Activated naive CD4-positive, alpha-beta T cell (primary cell): ENCODE measurements around the gene HSBP1L1.

Experiments
- DNase-seq, 4 experiments: peaks; one replicate each; lab custom pipeline; 2025; lab: John Stamatoyannopoulos, UW

Gene HSBP1L1

DNA sequence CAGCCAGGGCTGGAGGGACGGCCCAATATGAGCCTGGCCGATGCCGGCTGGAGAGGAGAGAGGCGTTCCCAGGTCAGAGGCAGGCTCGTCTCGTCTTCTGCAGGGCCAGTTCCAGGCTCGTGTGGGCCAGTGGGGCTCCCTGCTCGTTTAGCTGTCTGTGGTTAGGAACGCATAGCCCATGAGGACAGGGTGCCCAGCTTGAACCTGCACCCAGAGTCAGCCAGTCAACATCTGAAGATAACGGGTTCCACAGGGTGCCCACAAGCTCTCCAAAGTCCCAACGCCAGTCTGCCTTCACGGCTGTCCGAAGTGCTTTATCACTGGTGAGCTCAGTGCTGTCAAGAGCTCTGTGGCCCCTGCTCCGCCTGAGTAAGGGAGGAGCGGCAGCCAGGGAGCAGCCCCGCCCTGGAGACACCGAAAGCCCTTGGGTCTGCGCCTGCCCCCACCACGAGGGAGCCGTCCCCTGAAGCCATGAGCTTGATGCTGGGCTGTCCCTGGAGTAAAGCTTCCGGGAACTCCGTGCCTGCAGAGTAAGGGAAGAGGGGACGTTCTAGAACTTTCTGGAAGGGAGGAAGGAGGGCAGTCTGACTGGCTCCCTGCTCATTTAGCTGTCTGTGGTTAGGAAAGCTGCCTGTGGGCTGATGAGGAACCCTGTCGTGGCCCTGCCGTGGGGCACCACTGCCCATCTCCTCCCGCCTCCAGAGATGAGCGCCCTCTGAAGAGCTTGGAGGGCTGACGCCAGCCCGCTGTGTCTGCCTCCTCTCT lies 2.7 kb upstream of the HSBP1L1 start:
- no peak for DNase-seq

DNA sequence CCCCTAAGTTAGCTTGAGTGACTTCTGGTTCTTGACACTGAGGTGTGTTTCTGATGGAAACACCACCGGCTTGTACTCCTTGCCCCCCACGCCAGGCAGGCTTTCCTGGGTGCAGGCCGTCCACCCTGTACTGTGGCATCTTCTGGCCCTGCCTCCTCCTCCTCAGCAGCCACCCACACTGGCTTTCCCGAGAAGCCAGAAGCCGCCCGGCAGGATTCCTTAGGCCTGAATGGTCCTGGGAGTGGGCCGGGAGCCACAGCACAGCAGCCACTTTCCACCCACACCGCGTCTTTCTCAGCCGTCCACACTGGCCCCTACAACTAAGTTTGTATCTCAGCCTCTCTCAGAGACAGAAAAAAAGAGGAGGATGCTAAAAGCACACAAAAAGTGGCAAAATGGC lies 2.1 kb upstream of the HSBP1L1 start:
- DNase-seq: no peak

DNA sequence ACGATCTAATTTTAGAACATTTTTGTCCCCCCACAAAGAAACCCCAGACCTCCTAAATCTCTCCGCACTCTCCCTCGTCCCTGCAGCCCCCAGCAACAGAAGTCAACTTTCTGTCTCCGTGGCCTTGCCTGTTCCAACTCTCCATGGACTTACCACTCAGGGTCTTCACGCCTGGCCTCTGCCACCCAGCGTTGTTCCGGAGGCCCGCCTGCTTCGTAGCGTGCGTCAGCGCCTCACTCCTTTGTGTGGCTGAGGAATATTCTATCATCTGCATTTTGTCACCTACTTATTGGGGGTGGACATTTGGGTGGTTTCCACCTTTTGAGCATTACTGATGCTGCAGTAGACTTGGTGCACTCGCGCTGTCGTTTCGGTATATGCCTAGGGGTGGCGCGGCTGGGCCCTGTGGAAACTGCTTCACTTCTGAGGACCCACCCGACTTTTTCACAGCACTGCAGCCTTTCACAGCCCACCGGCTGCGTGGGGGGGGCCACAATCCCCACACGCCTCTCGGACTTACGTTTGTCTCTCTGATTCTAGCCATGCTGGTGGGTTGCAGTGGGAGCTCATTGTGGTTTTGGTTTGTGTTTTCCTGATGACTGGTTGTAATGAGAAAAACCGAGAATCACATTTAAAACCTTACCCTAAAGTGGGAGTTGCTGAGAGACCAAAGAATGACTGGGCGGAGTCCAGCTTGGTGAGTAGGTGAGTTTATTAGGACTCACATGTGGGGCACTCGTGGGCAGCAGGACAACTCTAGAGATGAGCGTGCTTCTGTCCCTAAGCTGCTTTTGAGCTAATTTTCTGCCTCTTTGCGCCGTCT lies 1.4 kb upstream of the HSBP1L1 start:
- no peak for DNase-seq

DNA sequence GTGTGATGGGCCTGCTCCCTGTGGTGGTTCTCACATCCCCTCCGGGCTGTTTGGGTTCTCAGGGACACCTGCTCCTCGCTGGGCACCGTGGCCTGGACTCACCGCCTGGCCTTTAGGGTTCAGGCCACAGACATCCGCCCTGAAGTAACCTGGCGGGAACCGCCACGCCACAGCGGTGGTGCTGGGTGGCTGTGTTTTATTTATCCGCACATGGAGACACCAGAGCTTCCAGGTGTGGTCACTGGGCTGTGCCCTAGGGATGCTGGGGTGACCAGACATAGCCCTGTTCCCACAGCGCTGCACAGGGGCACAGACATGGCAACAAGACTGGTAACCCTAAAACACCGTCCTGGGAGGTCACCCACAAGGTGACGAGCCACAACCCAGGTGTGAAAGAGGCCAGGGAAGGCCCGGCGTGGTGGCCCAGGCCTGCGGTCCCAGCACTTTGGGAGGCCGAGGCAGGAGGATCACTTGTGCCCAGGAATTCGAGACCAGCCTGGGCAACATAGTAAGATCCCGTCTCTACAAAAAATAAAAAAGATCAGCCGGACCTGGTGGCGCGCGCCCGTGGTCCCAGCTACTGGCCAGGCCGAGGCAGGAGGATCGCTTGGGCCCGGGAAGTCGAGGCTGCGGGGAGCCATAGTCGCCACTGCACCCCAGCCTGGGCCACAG lies 649 bp upstream of the HSBP1L1 start:
- DNase-seq: no peak

DNA sequence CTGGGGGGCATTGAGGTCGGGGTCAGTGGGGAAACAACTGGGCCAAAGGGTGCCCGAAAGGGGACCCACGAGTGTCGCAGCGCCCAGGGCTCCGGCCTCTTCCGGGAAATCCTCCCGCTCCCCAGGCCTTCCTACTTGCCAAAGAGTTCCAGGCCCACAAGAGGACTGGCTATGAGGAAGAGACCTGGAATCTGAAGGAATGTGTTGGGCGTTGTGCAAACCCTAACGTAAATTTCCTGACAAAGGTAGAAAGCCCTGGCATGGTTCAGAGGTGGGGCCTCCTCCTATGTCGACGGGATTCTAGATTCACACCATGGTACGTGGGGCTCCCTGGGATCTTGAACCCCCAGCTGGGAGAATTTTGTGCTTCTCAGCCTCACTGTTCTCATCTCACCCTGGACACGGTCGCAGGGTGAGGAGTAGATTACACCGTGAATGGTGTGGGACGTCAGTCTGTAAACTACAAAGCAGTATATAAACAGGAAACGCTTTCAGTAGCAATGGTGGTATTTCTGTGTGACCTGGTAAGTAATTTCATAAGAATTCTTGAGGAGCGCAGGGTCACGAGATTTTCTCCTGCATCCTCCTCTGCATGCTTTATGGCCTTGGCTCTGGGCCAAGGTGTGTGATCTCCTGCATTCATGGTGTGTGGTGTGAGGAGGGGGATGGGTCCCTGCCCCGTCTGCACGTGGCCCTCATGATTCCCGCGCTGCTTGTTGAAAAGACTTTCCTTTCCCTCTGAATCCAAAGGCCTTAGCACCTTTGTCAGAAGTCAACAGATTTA lies 868 bp downstream of the HSBP1L1 start:
- DNase-seq: no peak

DNA sequence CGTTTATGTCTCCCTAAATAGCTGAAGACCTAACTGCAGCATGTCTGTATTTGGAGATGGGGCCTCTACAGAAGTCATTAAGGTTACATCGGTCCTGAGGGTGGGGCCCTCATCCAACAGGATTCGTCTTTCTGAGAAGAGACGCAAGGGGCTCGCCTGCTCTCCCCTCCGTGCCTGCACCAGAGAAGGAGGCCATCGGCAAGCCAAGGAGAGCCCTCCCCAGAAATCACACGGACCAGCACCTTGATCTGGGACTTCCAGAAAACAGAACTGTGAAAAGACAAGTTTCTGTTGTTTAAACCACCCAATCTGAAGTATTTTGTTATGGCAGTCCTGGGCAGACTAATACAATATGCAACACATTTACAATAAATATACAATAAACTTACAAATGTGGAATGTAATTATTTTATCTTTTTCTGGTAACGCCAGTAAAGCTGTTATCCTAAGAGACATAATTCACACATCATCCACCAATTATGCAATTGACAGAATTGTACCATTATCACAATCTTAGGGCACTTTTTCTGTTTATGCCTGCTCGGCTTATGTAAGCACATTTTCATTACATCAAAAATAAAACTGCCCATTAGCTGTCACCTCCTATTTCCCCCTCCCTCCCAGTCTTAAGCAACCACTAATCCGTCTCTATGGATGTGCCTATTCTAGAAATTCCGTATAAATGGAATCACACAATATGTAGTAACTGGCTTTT lies 6.1 kb downstream of the HSBP1L1 start:
- DNase-seq: no peak

DNA sequence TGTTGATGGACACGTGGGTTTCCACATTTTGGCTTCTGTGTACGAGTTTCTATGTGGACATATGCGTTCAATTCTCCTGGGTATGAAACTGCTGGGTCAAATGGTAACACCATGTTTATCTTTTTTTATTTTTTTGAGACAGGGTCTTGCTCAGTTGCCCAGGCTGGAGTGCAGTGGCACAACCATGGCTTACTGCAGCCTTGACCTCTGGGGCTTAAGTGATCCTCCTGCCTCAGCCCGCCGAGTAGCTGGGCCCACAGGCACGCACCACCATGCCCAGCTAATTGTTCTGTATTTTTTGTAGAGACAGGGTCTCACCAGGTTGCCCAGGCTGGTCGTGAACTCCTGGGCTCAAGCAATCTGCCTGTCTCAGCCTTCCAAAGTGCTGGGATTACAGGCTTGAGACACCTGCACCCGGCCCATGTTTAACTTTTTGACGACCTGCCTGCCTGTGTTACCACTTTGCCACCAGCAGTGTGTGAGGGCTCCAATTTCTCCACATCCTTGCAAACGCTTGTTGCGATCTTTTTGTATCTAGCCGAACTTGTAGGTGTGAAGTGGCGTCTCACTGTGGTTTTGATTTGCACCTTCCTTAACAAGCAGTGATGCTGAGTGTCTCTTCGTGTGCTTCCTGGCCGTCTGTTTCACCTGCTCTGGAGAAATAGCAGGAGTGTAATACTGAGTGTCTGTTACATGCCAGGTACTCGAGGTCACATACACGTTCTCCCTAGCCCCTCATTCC lies 6.9 kb downstream of the HSBP1L1 start:
- no peak for DNase-seq

DNA sequence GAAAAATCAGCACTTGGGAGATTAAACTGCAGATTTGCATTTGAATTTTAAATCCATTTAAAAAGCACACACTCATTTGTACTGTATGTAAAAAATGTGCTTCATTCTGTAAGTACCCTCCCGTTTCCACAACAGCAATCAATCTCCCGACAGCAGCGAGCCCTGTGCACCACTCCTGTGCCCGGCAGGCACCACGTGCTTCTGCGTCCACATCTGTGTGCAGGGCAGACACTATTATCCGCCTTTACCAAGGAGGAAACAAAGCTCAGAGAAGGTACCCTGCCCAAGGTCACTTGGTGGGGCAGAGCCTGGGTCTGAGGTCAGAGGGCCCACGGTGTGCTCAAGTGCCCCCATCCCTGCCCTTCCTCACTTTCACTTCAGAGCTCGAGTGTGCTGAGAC lies 7.5 kb downstream of the HSBP1L1 start:
- no peak for DNase-seq

DNA sequence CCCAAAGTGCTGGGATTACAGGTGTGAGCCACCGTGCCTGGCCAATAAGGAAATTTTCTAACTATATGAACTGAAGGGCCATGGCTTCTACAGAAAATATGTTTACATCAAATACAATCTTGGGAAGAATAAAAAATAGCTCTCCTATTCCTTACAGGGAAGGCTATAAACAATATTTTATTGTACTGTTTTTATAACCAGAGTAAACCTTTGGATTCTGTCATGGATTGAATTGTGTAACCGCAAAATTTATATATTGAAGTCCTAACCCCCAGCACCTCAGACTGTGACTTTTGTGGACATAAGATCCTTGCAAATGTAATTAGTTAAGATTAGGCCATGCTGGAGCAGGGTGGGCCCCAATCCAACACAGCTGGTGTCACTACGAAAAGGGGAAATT lies 8.3 kb downstream of the HSBP1L1 start:
- no peak for DNase-seq

DNA sequence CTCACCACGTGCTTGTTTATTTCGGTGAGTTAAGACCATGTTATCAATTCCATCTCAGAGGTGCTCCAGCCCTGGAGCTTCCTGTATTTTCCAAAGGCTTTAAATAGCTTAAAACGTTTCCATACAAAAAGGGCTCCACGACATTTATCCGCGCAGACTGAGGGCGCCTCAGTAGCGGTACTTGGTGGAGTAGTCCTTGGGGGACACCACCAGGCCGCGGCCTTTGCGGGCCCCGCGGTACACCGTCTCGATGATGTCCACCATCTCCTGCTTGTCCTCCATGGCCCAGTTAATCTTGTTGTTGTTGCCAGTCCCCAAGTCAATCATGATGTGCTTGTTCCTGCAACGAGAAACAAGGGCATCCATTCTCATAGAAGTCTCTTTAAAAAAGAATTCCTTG lies 9.1 kb downstream of the HSBP1L1 start:
- DNase-seq: no peak

DNA sequence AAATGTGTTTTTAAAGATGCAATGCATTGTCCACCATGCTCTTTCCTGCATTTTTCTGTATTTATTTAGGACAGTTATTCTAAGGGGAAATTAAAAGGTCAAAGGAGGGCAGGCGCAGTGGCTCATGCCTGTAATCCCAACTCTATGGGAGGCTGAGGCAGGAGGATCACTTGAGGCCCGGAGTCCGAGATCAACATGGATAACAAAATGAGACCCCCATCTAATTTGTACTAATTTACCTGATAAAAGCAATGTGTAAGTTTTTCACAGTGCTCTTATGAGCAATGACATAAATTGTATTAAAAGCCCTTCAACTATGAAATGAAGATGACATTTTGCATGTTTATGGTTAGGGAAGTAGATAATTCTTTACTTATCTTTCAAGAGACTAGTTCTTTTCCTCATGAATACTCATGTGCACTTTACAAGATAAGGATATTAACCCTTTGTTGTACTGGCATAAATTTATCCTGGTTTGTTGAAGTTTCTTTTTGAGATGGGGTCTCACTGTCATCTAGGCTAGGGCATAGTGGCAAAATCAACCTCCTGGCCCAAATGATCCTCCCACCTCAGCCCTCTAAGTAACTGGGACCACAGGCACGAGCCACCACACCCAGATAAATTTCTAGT lies 9.7 kb downstream of the HSBP1L1 start:
- DNase-seq: no peak

DNA sequence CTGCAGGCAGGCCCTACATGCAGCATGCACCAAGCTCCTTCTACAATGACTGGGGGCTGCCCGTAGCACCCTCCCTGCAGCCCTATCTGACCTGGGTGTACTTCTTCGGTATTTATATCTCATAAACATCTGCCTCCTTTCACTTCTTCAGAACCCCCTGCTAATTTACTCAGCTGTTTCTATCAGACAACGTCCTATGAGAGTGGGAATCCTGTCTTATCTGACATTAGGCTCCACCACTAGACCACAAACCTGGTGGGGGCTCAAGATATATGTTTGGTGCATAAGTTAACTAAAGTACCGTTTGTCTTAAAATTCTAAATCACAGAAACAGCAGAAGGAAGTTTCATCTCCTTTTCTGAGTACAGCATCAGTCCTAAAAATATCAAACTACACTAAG lies 10.6 kb downstream of the HSBP1L1 start:
- no peak for DNase-seq

DNA sequence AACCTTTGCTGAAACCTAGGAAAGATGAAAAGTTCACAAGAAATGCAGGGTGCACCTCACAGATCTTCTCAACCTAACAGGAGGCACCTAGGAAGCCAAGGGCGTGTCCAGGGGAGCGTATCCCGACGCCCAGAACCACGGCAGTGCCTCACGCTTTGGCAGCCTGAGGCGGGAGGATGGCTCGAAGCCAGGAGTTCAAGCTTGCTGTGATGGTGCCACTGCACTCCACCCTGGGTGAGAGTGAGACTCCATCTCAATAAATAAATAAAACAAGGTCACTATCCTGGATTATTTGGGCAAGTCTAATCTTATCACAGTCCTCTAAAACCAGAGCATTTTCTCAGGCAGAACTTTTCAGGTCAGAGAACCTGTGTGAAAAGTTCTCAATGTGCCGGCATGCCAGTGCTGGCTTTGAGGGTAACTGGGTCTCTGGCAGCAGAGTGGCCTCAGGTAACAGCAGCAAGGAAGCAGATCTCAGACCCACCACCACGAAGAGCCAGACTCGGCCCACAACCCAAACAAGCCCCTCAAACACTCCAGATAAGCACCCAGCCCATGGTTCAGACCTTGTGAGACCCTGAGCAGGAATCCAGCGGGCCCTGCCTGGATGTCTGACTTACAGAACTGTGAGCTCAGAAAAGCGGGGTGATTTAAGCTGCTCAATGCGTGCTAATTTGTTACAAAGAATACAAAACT lies 11.7 kb downstream of the HSBP1L1 start:
- no peak for DNase-seq

DNA sequence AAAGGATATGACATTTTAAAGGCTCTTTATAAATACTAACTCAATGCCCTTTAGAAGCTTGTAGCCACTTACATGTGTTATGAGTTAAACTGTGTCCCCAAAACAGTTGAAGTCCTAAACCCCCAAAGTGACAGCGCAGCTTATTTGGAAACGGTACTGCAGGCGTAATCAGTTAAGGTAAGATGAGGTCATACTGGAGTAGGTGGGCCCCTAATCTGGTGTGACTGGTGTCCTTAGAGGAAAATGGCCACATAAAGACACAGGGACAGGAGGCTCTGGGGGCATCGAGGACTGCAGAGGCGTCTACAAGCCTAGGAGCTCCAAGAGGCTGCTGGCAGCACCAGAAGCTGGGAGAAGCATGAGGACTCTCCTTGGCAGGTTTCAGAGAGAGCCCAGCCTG lies 15.4 kb downstream of the HSBP1L1 start:
- no peak for DNase-seq

DNA sequence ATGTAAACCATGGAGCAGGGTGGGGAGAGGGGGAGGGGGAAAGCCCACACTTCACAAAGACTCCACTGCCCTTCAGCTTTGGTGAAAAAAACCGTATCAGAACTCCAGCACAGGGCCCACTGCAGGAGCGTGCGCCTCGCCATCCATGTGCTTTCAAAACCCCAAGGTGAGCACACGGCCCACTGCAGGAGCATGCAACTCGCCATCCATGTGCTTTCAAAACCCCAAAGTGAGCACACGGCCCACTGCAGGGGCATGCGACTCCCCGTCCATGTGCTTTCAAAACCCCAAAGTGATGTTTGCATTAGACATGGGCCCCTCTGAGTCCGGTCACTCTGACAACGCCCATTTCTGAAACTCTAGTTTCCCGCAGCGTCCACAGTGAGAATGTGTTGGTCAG lies 16.1 kb downstream of the HSBP1L1 start:
- no peak for DNase-seq

DNA sequence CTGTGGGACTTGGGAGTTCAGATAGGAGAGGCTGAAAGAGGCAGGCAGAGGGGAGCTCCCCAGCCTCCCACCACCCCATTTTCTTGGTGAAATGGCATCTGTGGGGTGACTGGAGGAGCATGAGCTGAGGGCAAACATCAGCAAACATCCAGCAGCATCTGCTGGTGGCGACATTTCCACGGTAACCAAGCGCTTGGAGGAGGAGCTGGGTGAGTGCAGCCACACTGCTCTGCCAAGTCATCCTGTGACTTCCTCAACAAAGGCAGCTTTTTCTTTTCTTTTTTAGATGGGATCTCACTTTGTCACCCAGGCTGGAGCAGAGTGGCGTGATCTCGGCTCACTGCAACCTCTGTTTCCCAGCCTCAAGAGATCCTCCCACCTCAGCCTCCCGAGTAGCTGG lies 18.3 kb downstream of the HSBP1L1 start:
- DNase-seq: no peak

DNA sequence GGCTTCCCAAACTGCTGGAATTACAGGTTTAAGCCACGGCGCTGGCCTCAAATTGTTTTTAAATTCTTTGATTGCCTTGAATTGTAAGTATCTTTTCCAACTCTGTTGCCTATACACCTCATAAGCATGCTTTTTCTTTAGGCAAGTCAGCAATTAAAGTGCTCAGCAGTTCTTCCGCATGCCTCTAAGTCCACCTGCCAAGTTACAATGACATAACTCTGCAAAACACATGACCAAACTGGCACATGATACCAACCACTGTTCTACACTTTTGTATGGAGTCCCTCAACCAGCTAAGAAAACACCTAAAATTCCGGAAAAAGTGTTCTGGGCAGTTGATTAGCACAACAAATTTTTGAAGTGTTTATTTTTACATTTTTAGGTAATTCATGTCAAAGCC lies 18.8 kb downstream of the HSBP1L1 start:
- DNase-seq: no peak

DNA sequence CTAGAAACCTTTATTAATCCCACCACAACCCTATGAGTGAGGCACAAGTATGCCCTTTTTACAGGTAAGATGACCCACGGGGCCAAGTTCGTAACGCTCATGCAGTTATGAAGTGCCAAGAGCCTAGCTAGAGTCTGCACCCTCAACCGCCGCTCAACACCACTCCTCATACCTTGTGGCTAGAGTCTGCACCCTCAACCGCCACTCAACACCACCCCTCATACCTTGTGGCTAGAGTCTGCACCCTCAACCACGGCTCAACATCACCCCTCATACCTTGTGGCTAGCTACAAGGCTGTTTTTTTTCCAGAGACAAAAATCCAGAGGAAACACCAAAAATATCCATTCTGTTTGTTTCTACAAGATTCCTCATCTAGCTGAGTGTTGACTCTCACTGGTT lies 19.4 kb downstream of the HSBP1L1 start:
- DNase-seq: no peak

DNA sequence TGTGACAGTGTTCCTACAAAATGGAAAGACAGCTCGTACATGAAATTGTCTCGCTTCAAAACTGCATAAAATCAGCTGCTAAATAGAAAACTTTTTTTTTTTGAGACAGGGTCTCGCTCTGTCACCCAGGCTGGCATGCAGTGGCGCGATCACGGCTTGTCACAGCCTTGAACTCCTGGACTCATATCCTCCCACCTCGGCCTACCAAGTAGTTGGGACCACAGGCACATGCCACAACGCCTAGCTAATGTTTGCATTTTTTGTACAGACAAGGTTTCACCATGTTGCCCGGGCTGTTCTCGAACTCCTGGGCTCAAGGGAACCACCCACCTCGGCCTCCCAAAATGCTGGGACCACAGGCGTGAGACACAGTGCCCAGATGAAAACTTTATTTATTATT lies 20.7 kb downstream of the HSBP1L1 start:
- no peak for DNase-seq

DNA sequence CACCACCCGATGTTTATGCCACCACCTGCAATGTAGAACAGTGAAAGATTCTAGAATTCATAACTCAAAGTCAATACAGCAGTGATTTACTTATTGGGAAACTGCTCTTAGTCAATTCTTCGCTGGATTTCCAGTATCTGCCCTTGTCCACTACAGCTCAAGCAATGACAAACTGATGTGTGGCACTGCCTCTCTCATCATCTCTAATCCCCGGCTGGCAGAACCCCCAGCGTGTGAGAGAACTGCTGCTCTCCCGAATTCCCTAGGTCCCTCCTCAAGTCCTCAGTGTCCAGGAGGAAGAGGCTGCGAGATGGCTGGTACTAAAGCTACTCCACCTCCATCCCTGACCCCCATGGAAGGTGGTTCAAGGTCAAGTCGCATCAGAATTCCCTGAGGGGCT lies 22.3 kb downstream of the HSBP1L1 start:
- no peak for DNase-seq
